Left cardiac atrium (tissue), 4 donors: ENCODE results near the gene ARRDC4. TPM values are rescaled to one million over a fixed set of nuclear protein-coding genes. Genes with fewer than 3 reads are reported as not detected.

Source experiments
- ATAC-seq, 2 donors: fragments of 200-7000 bp; cut with Tn5 transposase; one replicate each; pipeline ENCODE4 v1.9.1; 2020; ENCODE audit warnings: mild to moderate bottlenecking in 2 of 2, moderate library complexity in 2 of 2
- DNase-seq: peaks from one replicate; pipeline ENCODE4 v3.0.0-alpha.2; 2020
- intact Hi-C, 2 donors: fragments of 100-400 bp; cut with DNase I; formaldehyde crosslinking; loops; one replicate each; pipeline versions ENCODE4 v1.14.1 to v1.15.1; 2022 to 2023
- total RNA-seq, 2 donors: library from RNA; stranded (reverse); fragmentation: NEBNext Ultra II Directional; extraction: Animal tissue kit (Norgen Biotek cat#: 25700); gene quantifications; one replicate each; pipeline ENCODE4 v1.2.1, GENCODE V29; 2021
- donor health status: DM: no; HTN: yes; CAD: no.
- donor health status: DM: no; HTN: yes; CAD: no; lungs with severe emphysema.
- donor health status: DM: yes; HTN: yes; CAD: no.
- donor health status: Dilated cardiomyopathy.

Gene ARRDC4
- total RNA-seq, 2 donors from 2014 or later = 20.1 to 22.4 TPM

DNA sequence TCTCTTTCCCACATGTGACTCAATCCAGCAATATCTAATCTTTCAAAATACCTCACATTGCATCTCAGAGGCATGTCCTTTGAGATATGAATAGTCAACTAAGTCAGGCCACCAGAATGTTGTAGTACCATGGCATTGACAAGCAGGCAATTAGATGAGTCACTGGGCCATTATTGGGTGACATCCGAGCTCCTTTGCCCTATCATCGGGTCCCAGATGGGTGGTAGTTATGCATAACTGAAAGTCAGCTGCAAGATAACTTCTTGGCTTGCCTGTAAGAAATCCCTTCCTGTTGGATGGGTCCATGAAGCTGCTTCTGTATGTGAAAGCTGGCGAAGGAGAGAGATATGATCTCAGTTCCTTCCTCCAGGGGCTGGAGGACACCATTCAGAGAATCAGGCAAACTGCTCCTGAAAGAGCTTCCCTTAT is 32.8 kb downstream of the ARRDC4 start:
- intact Hi-C loops = no loop called here
- peak; percentile 38 to 60 for ATAC-seq

GRCh38 chr15:97994236-97994635 is 33.7 kb downstream of the ARRDC4 start:
- ATAC-seq = no peak
- no peak for DNase-seq
- intact Hi-C loops = no loop called here

More for the DNA sequence above, 32.8 kb downstream of the ARRDC4 start:
- no peak for DNase-seq

GRCh38 chr15:97995192-97995591 is 34.7 kb downstream of the ARRDC4 start:
- no peak for ATAC-seq
- intact Hi-C loops = no loop called here
- no peak for DNase-seq

DNA sequence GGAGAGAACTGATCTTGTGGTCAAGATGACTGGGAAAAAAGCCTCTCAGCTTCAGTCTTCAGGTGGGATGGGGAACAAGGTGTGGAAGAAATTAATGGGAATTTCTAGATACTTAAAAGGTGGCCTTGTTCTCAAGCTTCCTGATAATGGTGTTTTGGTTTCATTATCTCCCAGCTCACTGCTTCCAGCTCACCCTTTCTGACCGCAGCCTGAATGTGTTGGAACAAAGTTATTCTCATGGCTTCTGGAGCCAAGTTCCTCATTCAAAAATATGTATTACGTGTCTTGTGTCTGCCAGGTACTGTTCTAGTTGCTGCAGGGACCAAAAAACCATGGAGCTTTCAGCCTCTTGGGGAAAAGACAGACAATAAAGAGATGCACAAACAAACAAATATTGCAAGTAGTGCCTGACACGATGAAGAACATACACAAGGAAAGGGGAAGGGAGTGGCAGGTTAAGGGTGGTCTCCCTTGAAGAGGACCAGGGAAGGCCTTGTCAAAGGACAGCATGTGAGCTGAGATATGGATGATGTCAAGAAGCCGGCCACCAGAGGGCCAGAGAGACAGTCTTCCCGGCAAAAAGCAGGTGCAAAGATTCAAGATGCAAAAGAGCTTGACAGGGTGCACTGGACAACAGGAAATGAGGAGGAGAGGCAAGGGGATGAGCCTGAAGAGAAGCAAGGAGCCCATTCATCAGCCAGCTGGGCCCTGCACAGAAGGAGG is 35.5 kb downstream of the ARRDC4 start:
- DNase-seq = no peak
- peak in 1 of 2 donors; percentile 22 for ATAC-seq
- intact Hi-C loops = no loop called here

DNA sequence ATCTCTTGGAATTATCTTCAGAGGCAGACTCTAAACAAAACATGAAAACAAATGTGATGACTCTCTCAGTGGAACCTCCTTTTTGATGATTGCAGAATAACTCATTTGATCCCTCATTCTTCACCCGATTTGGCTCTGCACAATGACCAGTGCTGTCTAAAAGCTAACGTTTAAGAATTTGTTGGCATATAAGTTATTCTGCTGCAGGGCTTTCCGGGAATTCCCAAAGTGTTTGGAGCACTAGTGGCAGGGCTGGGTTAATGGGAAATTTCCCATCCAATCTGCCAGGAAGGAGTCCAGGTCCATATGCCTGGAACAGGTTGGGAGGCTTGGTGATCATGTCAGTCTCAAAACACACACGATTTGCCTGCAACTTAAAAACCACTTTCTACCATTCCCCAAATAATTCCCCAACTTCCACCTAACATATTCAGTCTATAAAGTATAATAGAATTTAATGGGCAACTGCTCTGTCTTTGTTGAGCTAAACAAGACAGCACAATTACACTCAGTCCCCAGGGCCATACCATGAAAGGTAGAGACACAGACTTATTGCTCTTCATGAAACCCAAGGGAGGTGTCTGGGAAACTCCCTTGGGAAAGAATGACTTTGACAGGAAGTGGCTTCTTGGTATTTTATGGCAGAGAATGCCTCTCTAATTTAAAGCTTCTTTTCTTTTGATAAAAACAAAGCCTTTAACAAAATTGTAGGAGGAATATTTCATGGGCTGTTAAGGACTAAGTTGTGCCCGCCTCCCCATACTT is 38.0 kb downstream of the ARRDC4 start:
- intact Hi-C loops = no loop called here
- no peak for ATAC-seq
- DNase-seq = no peak

- ATAC-seq = no peak
- intact Hi-C loops = no loop called here
Measured at GRCh38 chr15:98000249-98001203, 40.0 kb downstream of the ARRDC4 start.

DNA sequence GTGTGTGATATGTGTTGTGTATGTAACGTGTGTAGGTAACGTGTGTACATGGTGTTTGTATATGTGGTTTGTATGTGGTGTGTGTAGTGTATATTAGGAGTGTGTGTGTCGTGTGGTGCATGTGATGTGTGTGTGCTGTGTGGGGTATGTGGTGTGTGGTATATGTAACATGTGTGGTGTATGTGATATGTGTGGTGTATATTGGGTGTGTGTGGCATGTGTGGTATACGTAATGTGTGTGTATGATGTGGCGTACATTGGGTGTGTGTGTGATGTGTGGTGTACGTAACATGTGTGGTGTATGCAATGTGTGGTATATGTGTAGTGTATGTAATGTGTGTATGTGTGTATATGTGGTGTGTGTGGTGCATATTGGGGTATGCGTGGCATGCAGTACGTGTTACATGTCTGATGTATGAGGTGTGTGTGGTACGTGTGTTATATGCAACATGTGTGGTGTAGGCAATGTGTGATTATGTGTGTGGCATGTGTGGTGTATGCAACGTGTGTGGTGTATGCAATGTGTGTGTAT is 41.2 kb downstream of the ARRDC4 start:
- ATAC-seq = no peak
- DNase-seq = no peak
- intact Hi-C loops = no loop called here

More at GRCh38 chr15:98000249-98001203, 40.0 kb downstream of the ARRDC4 start:
- DNase-seq = no peak

GRCh38 chr15:98002419-98002818 is 41.9 kb downstream of the ARRDC4 start:
- intact Hi-C loops = no loop called here
- ATAC-seq = no peak
- no peak for DNase-seq

- intact Hi-C loops = no loop called here
- ATAC-seq (no peak), DNase-seq (no peak)
Measured at GRCh38 chr15:98002866-98003265, 42.4 kb downstream of the ARRDC4 start.

DNA sequence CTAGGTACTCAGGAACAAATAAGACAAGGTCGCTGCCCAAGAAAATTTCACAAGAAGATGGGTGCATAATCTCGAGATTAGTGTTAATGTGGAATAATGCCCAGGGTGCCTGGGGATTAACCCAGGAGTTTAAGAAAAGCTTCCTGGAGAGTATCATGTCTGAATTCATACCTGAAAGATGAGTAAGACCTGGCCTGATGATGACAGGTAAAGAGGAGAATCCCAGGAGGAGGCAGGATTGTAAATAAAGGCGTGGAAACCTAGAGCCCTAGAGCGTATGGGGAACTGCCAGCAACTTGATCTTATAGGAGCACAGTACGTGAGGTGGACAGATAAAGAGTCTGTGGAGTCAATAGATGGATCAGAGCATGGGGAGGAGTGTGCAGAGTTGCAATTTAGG is 43.0 kb downstream of the ARRDC4 start:
- DNase-seq (no peak), ATAC-seq (no peak)
- intact Hi-C loops = no loop called here

- no peak for DNase-seq
- ATAC-seq = no peak
- intact Hi-C loops = no loop called here
Measured at GRCh38 chr15:98003996-98004395, 43.5 kb downstream of the ARRDC4 start.

DNA sequence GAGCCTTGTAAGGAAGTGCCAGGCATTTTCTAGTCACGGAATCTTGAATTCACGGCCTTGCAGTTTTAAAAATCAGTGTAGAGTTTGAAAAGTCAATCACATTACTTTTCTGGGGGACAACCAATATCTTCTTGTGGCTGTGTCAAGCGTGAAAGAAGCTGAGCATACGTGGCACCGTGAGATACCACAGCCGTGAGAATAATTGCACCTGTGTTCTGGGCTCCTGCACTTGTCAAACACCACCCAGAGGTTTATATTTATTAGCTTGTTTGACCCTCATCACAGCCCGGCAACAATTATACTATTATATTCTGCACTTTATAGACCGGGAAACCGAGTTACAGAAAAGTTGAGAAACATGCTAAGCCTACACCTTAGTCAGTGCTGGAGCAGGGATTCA is 45.2 kb downstream of the ARRDC4 start:
- intact Hi-C loops = no loop called here
- ATAC-seq = no peak
- DNase-seq = no peak

- intact Hi-C loops = no loop called here
- no peak for ATAC-seq
- DNase-seq = no peak
Measured at GRCh38 chr15:98009169-98009568, 48.7 kb downstream of the ARRDC4 start.

DNA sequence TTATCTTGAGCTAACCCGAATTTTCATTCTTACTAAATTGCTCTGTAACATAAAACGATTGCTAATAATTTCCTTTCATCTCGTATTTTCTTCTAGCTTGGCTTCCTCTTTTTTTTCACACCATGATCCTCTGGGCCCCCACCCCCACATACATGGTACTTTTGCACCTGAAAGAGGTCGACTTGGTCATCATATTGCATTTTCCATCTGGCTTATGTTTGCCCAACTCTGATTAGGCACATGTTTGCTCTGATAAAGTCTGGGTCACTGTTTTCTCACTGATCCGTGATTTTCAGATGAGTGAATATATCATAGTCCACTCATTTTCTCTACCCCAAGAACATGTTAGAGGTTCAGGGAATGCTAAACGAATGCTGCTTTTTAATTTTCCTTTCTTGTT is 49.5 kb downstream of the ARRDC4 start:
- no peak for ATAC-seq
- no peak for DNase-seq
- intact Hi-C loops = no loop called here

- intact Hi-C loops = no loop called here
Measured at GRCh38 chr15:98012354-98012753, 51.9 kb downstream of the ARRDC4 start.

DNA sequence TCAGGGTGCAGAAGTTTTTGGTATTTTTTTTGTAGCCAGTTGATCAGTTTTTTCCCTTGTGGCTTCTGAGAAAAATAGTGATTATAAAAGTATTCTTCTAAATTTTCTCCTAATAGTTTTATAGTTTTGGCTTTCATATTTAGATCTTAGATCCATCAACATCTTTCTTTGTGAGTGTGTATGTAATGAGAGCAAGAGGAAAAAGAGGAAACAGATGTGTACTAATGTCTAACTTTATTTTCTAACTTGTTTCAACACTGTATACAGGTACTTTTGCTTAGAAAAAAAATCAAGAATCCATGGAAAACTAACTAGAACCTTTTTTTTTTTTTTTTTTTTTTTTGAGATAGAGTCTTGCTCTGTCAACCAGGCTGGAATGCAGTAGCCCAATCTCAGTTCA is 53.1 kb downstream of the ARRDC4 start:
- DNase-seq (no peak), ATAC-seq (no peak)
- intact Hi-C loops = no loop called here

More at GRCh38 chr15:98012354-98012753, 51.9 kb downstream of the ARRDC4 start:
- no peak for DNase-seq
- no peak for ATAC-seq

DNA sequence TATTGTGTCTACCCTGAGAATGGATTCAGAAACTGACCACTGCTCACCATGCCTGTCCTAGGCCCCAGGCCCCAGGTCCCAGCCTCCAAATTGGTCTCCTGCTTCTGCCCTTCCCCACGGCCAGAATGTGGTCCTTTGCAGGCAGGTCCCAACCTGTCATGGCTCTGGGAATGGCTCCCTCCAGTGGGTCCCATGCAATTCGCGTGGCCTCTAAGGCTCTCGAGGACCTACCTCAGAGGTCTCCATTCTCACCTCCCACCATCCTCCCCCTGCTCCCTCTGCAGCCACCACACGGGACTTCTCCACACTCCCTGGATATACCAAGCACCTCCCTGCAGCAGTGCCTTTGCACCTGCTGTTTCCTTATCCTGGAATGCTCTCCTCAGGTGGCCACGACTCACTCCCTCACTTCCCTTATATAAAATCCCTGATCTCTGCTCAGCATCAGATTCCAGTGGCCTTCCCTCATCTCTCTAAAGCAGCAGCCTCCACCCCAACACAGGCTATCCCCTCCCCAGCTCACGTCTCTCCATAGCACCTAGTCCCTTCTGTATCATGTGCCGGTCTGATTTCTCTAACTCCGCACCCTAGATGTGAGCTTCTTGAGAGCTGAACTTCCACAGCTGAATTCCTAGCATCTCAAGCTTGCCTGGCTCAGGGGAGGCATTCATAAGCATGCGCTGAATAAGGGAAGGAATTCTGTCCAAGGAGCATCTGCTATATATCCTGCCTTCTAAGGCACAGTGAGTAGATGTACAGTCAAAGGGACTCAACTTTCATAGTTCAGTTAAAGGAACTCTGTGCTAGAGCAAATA is 56.9 kb downstream of the ARRDC4 start:
- ATAC-seq = no peak
- no peak for DNase-seq
- intact Hi-C loops = no loop called here

DNA sequence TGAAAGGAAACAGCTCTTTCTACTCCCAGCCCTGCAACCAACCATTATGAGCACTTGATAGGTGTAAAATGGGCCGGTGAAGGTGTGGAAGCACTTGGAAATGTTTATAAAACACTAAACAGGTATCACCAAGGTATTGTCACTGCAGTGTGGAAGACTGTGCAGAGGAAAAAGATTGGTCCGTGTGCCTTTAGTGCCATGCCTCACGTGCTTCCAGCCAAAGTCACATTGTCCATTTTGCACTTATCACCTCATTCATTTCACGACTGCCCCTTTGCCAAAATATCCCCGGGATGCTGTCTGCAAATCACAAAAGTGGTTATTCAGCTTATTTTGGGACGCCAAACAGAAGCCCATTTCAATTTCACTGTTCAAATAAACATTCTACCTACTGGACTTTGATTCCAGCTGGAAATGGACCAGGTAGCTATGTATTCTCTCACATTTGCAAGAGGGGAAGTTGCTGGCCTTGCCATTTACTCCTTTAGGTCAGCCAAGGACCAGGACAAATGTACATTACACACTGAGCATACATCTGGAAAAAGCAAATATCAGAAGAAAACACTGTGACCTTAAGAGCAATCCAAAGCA is 58.4 kb downstream of the ARRDC4 start:
- ATAC-seq (no peak), DNase-seq (no peak)
- intact Hi-C loops = no loop called here
